AG08396 (cell line): ENCODE measurements around the gene UGT1A1.

Experiments
- DNase-seq: peaks from one replicate; pipeline ENCODE4 v3.0.0; 2012; ENCODE audit warnings: low spot score, mixed read lengths

The UGT1A1 gene

GRCh38 chr2:233798335-233799086 is 38.4 kb downstream of the UGT1A1 start:
- no peak for DNase-seq

GRCh38 chr2:233799087-233799665 is 39.1 kb downstream of the UGT1A1 start:
- no peak for DNase-seq

GRCh38 chr2:233799716-233800115 is 39.6 kb downstream of the UGT1A1 start:
- DNase-seq = no peak

GRCh38 chr2:233800208-233800607 is 40.1 kb downstream of the UGT1A1 start:
- DNase-seq = no peak

GRCh38 chr2:233801357-233802131 is 41.5 kb downstream of the UGT1A1 start:
- DNase-seq = no peak

GRCh38 chr2:233802132-233802815 is 42.2 kb downstream of the UGT1A1 start:
- no peak for DNase-seq

- no peak for DNase-seq
Observed at GRCh38 chr2:233803292-233803911, 43.3 kb downstream of the UGT1A1 start.

GRCh38 chr2:233803994-233804393 is 43.9 kb downstream of the UGT1A1 start:
- no peak for DNase-seq

- DNase-seq = no peak
Observed at GRCh38 chr2:233807215-233807865, 47.3 kb downstream of the UGT1A1 start.

- no peak for DNase-seq
Observed at GRCh38 chr2:233807966-233808935, 48.2 kb downstream of the UGT1A1 start.

- no peak for DNase-seq
Observed at GRCh38 chr2:233810385-233810784, 50.3 kb downstream of the UGT1A1 start.

GRCh38 chr2:233811087-233811486 is 51.0 kb downstream of the UGT1A1 start:
- no peak for DNase-seq

- no peak for DNase-seq
Observed at GRCh38 chr2:233811732-233812131, 51.7 kb downstream of the UGT1A1 start.

GRCh38 chr2:233813236-233814055 is 53.4 kb downstream of the UGT1A1 start:
- DNase-seq = no peak

GRCh38 chr2:233814056-233814835 is 54.2 kb downstream of the UGT1A1 start:
- no peak for DNase-seq

GRCh38 chr2:233815861-233816260 is 55.8 kb downstream of the UGT1A1 start:
- no peak for DNase-seq

GRCh38 chr2:233816334-233816733 is 56.3 kb downstream of the UGT1A1 start:
- no peak for DNase-seq

- DNase-seq = no peak
Observed at GRCh38 chr2:233816771-233817170, 56.7 kb downstream of the UGT1A1 start.
